T-cell (primary cell): ENCODE results near the gene NAP1L4. TPM values are rescaled to one million over a fixed set of nuclear protein-coding genes. Genes with fewer than 3 reads are reported as not detected.

Experiments used
- ATAC-seq, 4 experiments: fragments of 200-7000 bp in 3 of 4; fragments of 150-1000 bp in 1 of 4; cut with Tn5 transposase; replicated peaks in 1 of 4; 1 replicate in 3 of 4; 2 replicates in 1 of 4; pipeline ENCODE4 v1.10.0; 2021; ENCODE audit warnings: moderate library complexity in 3 of 4, mild to moderate bottlenecking in 2 of 4, moderate number of reproducible peaks in 1 of 4
- CTCF ChIA-PET, 2 donors: fragments of 300-600 bp; sonication (Branson Sonifier 250); formaldehyde crosslinking; loops; one replicate each; lab custom pipeline; 2022; ENCODE audit warnings: antibody characterized with exemption in 2 of 2; lab: Charles Lee
- POLR2A ChIA-PET, 2 donors: fragments of 300-600 bp; sonication (Branson Sonifier 250); formaldehyde crosslinking; loops; one replicate each; lab custom pipeline; 2022; ENCODE audit warnings: antibody characterized with exemption in 2 of 2; lab: Charles Lee
- DNase-seq, 35 experiments: peaks; one replicate each; pipeline versions ENCODE4 v3.0.0 to v3.0.0-alpha.2; 2013 to 2023
- H3K27ac ChIP-seq: one replicate; pipeline ENCODE4 v1.5.1; 2013; ENCODE audit warnings: low read length
- H3K27me3 ChIP-seq, 2 experiments: replicated peaks in 1 of 2; 1 replicate in 1 of 2; 2 replicates in 1 of 2; pipeline versions ENCODE4 v1.6.1 to v1.7.0; 2013; ENCODE audit warnings: low read length in 1 of 2, mixed read lengths in 1 of 2; ENCODE audit not compliant: control insufficient read depth in 2 of 2, insufficient read depth in 2 of 2; ENCODE audit errors: extremely low read depth in 1 of 2
- H3K36me3 ChIP-seq, 2 donors: 1 replicate in 1 of 2; 2 replicates in 1 of 2; pipeline versions ENCODE4 v1.6.1 to v1.7.0; 2013; ENCODE audit warnings: low read length in 1 of 2; ENCODE audit not compliant: control insufficient read depth in 2 of 2, insufficient read depth in 1 of 2; ENCODE audit errors: extremely low read depth in 1 of 2
- H3K4me1 ChIP-seq, 2 experiments: 1 replicate in 1 of 2; 2 replicates in 1 of 2; pipeline versions ENCODE4 v1.6.1 to v1.7.0; 2013; ENCODE audit warnings: low read length in 2 of 2, mixed read lengths in 1 of 2; ENCODE audit not compliant: insufficient read depth in 2 of 2, control insufficient read depth in 1 of 2; ENCODE audit errors: extremely low read depth in 1 of 2
- H3K4me3 ChIP-seq, 2 donors: 1 replicate in 1 of 2; 2 replicates in 1 of 2; pipeline versions ENCODE4 v1.5.1 to v1.7.0; 2013; ENCODE audit warnings: mild to moderate bottlenecking in 2 of 2, low read length in 1 of 2, moderate library complexity in 1 of 2; ENCODE audit not compliant: control insufficient read depth in 1 of 2; ENCODE audit errors: extremely low read depth in 1 of 2
- H3K9me3 ChIP-seq: 2 replicates; pipeline ENCODE4 v1.7.0; 2013
- H3K27ac Mint-ChIP-seq, 2 donors: one replicate each; pipeline ENCODE4 v1.8.0; 2020 to 2021; ENCODE audit warnings: mild to moderate bottlenecking in 2 of 2, mixed read lengths in 2 of 2
- H3K27me3 Mint-ChIP-seq, 2 donors: one replicate each; pipeline ENCODE4 v1.8.0; 2021 to 2022; ENCODE audit warnings: mixed read lengths in 2 of 2
- H3K36me3 Mint-ChIP-seq: one replicate; pipeline ENCODE4 v1.8.0; 2021; ENCODE audit warnings: mixed read lengths
- H3K4me1 Mint-ChIP-seq, 3 donors: one replicate each; pipeline ENCODE4 v1.8.0; 2020 to 2022; ENCODE audit warnings: mixed read lengths in 3 of 3, mild to moderate bottlenecking in 1 of 3
- H3K4me3 Mint-ChIP-seq, 3 donors: one replicate each; pipeline ENCODE4 v1.8.0; 2020 to 2022; ENCODE audit warnings: mild to moderate bottlenecking in 3 of 3, mixed read lengths in 3 of 3, moderate library complexity in 3 of 3
- H3K9me3 Mint-ChIP-seq, 3 donors: one replicate each; pipeline ENCODE4 v1.8.0; 2020 to 2022; ENCODE audit warnings: mixed read lengths in 3 of 3
- WGBS: methylation state at CpG from one replicate; pipeline ENCODE4 v1.1.5; 2013; ENCODE audit warnings: missing lambda C conversion rate; ENCODE audit not compliant: insufficient coverage; 5-methylcytosine and 5-hydroxymethylcytosine counted together
- total RNA-seq, 35 experiments: library from RNA in 6 of 35; stranded (reverse) in 6 of 35; fragments of 120-200 nt in 1 of 35; gene quantifications; one replicate each; pipeline versions ENCODE4 v1.2.1 to v1.2.4 and lab custom pipeline; 2013 to 2026

NAP1L4 gene
- total RNA-seq, 5 donors from 2014 or later (not counting 1 experiment from before 2014, with no cell fraction given), result 253 to 388 (median 299) TPM

- DNase-seq (peak in 1 of 35 experiments; percentile 12), ATAC-seq (no peak)
- CTCF ChIA-PET, result interaction anchor here in 1 of 2 donors (0.6 kb wide), 1 partner anchor 115 kb away, joined by 3 read pairs; no protein-coding TSS in a partner anchor
- Mint-ChIP-seq H3K4me1 (peaks cover 0 to 9% (median 2%) of the 10 kb centered on the region in 3 donors), H3K9me3 (no peaks in the 10 kb centered on the region), H3K36me3 (peaks cover 42% of the 10 kb centered on the region), H3K27me3 (no peaks in the 10 kb centered on the region), H3K27ac (peak overlapping the region in 1 of 2 donors; percentile 34), H3K4me3 (no peak overlapping the region)
- WGBS, result 98% methylated on average over 6 of the region's 8 CpGs
- no peak overlapping the region for H3K27ac ChIP-seq
- peaks cover 0 to 1% of the 10 kb centered on the region in 2 experiments for H3K4me1 ChIP-seq
- POLR2A ChIA-PET, result no interaction called here
- no peak overlapping the region for H3K4me3 ChIP-seq
- no peaks in the 10 kb centered on the region for H3K27me3 ChIP-seq
- no peaks in the 10 kb centered on the region for H3K9me3 ChIP-seq
- H3K36me3 ChIP-seq, result peaks cover 33 to 67% of the 10 kb centered on the region in 2 donors
Measured at GRCh38 chr11:3002351-3002861, 10.3 kb upstream of the NAP1L4 start.

- H3K36me3 Mint-ChIP-seq, result peaks cover 42% of the 10 kb centered on the region
- no peaks in the 10 kb centered on the region for H3K9me3 ChIP-seq
- WGBS, result 95% methylated on average over 4 of the region's 6 CpGs
- H3K9me3 Mint-ChIP-seq, result no peaks in the 10 kb centered on the region
- ChIA-PET CTCF (no interaction called here), POLR2A (interaction anchor here in 1 of 2 donors (0.6 kb wide), 1 partner anchor 37 kb away, joined by 3 read pairs; no protein-coding TSS in a partner anchor)
- H3K4me1 Mint-ChIP-seq, result peaks cover 0 to 9% (median 2%) of the 10 kb centered on the region in 3 donors
- H3K36me3 ChIP-seq, result peaks cover 33 to 61% of the 10 kb centered on the region in 2 donors
- H3K4me1 ChIP-seq, result no peaks in the 10 kb centered on the region
- H3K4me3 ChIP-seq, result no peak overlapping the region
- H3K27ac ChIP-seq, result no peak overlapping the region
- no peaks in the 10 kb centered on the region for H3K27me3 ChIP-seq
- DNase-seq (peak in 1 of 35 experiments; percentile 14), ATAC-seq (no peak)
- peak overlapping the region in 1 of 2 donors; percentile 16 for H3K27ac Mint-ChIP-seq
- no peaks in the 10 kb centered on the region for H3K27me3 Mint-ChIP-seq
- H3K4me3 Mint-ChIP-seq, result no peak overlapping the region
Measured at GRCh38 chr11:3001496-3001895, 9.4 kb upstream of the NAP1L4 start.

DNA sequence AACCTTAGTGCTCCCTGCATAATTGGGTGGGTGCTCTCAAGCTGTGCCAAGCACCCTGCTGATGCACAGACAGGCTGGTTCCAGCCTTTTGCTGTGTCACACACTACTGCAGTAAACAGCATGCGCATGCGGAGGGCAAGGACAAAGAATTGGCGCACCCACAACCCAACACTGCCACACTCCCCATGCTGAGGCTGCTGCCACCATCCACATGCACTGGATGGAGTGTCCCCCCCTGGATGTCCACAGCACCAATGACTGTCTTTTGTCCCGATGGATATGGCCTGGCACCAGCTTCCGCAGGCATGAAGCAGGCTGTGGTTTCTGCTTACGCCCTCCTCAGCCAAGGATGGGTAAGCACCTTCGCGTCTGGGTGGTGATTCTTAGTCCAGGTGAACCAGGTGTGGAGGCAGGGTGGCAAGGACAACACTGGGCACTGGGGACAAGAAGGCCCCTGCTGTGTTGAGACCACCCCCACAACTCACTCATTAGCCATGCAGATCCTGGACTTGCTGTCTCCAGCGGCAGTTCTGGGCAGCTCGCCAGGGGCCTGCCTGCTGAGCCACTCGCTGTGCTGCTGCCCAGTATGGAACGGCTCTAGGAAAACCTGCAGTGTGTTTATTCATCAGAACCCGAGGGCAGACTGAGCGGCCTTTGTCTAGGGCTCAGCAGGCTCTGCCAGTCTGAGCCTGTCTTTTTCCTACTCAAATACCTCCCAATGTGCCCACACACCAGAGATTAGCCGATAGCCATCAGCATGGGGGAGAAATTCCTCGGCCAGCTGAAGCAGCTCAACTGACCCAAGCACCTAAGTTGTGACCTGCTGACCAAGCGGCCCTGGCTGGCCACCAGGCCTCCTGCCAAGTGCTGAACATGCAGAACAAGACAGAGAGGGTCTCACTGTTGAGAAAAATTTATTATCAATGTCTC lies 8.2 kb upstream of the NAP1L4 start:
- H3K27me3 ChIP-seq, result no peaks in the 10 kb centered on the region
- H3K36me3 Mint-ChIP-seq, result peaks cover 36% of the 10 kb centered on the region
- 91% methylated on average over 14 of the region's 17 CpGs for WGBS
- H3K4me3 ChIP-seq, result no peak overlapping the region
- no peaks in the 10 kb centered on the region for H3K9me3 Mint-ChIP-seq
- ChIA-PET POLR2A (no interaction called here), CTCF (no interaction called here)
- no peaks in the 10 kb centered on the region for H3K9me3 ChIP-seq
- H3K4me3 Mint-ChIP-seq, result no peak overlapping the region
- no peak overlapping the region for H3K27ac ChIP-seq
- no peak for ATAC-seq
- peaks cover 33 to 52% of the 10 kb centered on the region in 2 donors for H3K36me3 ChIP-seq
- peaks cover 0 to 9% (median 1%) of the 10 kb centered on the region in 3 donors for H3K4me1 Mint-ChIP-seq
- H3K27ac Mint-ChIP-seq, result no peak overlapping the region
- no peaks in the 10 kb centered on the region for H3K4me1 ChIP-seq
- peak in 1 of 35 experiments; percentile 20 for DNase-seq
- no peaks in the 10 kb centered on the region for H3K27me3 Mint-ChIP-seq

DNA sequence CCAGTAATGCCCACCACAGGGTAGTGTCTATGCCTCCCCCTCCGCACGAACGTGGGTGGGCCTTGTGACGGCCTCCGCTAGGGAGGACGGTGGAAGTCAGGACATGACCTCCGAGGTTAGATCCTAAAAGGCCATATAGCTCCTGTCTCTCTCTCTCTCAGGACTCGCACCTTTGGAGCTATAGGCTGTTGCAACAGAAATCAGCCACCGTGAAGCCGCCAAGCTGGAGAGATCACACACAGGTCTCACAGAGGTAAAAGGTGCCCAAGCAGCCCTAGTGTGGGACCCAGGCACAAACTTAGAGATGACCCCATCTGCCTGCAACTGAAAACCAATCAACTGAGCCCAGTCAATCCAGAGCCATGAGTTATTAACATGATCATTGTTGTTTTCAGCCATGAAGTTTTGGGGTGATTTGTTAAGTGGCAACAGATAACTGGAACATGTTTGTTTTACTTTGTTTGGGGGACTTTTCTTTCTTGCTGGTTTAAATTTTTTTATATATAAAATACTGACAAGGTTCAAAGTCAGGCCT lies 7.4 kb upstream of the NAP1L4 start:
- CTCF ChIA-PET, result no interaction called here
- ATAC-seq (no peak), DNase-seq (no peak)
- Histone ChIP-seq H3K4me3 (no peak overlapping the region), H3K4me1 (no peaks in the 10 kb centered on the region), H3K9me3 (no peaks in the 10 kb centered on the region), H3K27ac (no peak overlapping the region), H3K27me3 (no peaks in the 10 kb centered on the region), H3K36me3 (peaks cover 33 to 49% of the 10 kb centered on the region in 2 donors)
- Mint-ChIP-seq H3K4me3 (no peak overlapping the region), H3K4me1 (peaks cover under 1 to 9% (median under 1%) of the 10 kb centered on the region in 3 donors), H3K27ac (peak overlapping the region in 1 of 2 donors; percentile 3), H3K36me3 (peaks cover 34% of the 10 kb centered on the region), H3K27me3 (no peaks in the 10 kb centered on the region), H3K9me3 (no peaks in the 10 kb centered on the region)
- POLR2A ChIA-PET, result no interaction called here
- 100% methylated on average over 3 of the region's 10 CpGs for WGBS

- Mint-ChIP-seq H3K4me3 (no peak overlapping the region), H3K9me3 (no peaks in the 10 kb centered on the region), H3K27ac (peak overlapping the region in 1 of 2 donors; percentile 55), H3K27me3 (no peaks in the 10 kb centered on the region), H3K4me1 (peaks cover 1 to 9% (median 2%) of the 10 kb centered on the region in 3 donors), H3K36me3 (peaks cover 22% of the 10 kb centered on the region)
- ChIA-PET CTCF (interaction anchor here in 1 of 2 donors (0.9 kb wide), 1 partner anchor 23 kb away, joined by 3 read pairs; no protein-coding TSS in a partner anchor), POLR2A (no interaction called here)
- 86% methylated on average over 3 of the region's 7 CpGs for WGBS
- Histone ChIP-seq H3K4me1 (no peaks in the 10 kb centered on the region), H3K36me3 (peaks cover 24 to 36% of the 10 kb centered on the region in 2 donors), H3K27me3 (no peaks in the 10 kb centered on the region), H3K9me3 (no peaks in the 10 kb centered on the region), H3K4me3 (no peak overlapping the region), H3K27ac (no peak overlapping the region)
- no peak for DNase-seq
- ATAC-seq, result no peak
Measured at GRCh38 chr11:2998073-2998850, 6.1 kb upstream of the NAP1L4 start.
